ENCODE data around the gene PSD. TPM values are rescaled to one million over a fixed set of nuclear protein-coding genes. Genes with fewer than 3 reads are reported as not detected.

PSD gene
- total and polyA plus RNA-seq, 2 donors from 2014 or later = 1.2 to 2.2 TPM

DNA sequence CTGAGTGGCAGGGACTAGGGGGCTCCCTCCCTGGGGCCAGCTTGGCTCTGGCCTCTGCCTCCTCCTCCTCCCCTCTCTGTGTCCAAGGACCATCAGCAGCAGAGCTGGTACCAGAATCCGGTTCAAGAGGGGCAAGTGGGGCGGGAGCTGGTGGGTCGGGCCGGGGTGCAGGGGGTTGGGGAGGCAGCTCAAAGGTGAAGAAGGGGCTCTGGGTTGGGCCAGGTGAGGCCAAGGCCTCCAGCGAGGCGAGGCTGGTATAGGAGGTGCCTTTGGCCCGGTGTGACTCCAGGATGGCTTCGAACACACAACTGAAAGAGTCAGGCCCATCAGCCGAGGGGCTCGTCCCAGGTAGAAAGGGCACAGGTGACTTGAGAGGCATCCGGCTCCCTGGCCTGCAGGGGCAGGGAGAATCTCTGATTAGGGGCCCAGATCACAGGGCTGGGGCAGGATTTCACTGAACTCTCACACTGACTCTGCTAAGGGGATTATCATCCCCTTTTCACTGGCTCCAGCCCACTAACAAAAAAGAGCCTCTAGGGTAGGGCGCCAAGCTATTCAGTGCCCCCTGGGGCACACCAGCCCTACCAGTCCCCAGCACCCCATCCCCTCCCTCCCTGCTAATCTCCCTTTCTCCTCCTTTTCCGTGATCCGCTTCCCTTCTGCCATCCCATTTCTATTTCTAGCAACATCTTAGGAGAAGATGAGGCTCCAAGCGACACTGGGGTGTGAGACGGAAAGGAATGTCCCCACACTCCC, 4.6 kb downstream of the PSD start:
- no peak overlapping the region for H3K27ac ChIP-seq (ENCODE audit: low read depth in 2 of 2, low read length in 2 of 2)
- no peaks in the 10 kb centered on the region for H3K36me3 ChIP-seq (ENCODE audit: control insufficient read depth in 2 of 3, insufficient read depth in 3 of 3, low read length in 3 of 3)
- intact Hi-C loops (cut with DNase I) = no loop called here
- peaks cover 0 to 3% (median 1%) of the 10 kb centered on the region in 3 donors for H3K4me1 ChIP-seq (ENCODE audit: control insufficient read depth in 2 of 3, insufficient read depth in 2 of 3, low read depth in 1 of 3, low read length in 3 of 3)
- no peak overlapping the region for H3K4me3 ChIP-seq (ENCODE audit: low read length in 3 of 3)
- peaks cover 5% of the 10 kb centered on the region for H3K27me3 ChIP-seq (ENCODE audit: control insufficient read depth, insufficient read depth, low read length)
- H3K9ac ChIP-seq (ENCODE audit: low read length in 3 of 3) = no peak overlapping the region
- DNase-seq = peak in 2 of 5 donors; percentile 37 to 59
- TF ChIP-seq, protein P1, sequence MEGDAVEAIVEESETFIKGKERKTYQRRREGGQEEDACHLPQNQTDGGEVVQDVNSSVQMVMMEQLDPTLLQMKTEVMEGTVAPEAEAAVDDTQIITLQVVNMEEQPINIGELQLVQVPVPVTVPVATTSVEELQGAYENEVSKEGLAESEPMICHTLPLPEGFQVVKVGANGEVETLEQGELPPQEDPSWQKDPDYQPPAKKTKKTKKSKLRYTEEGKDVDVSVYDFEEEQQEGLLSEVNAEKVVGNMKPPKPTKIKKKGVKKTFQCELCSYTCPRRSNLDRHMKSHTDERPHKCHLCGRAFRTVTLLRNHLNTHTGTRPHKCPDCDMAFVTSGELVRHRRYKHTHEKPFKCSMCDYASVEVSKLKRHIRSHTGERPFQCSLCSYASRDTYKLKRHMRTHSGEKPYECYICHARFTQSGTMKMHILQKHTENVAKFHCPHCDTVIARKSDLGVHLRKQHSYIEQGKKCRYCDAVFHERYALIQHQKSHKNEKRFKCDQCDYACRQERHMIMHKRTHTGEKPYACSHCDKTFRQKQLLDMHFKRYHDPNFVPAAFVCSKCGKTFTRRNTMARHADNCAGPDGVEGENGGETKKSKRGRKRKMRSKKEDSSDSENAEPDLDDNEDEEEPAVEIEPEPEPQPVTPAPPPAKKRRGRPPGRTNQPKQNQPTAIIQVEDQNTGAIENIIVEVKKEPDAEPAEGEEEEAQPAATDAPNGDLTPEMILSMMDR (IDR thresholded peaks at IDR 0.05; ENCODE audit: borderline replicate concordance, extremely low read depth, insufficient read depth) = no peak
- no peaks in the 10 kb centered on the region for H3K9me3 ChIP-seq (ENCODE audit: control insufficient read depth in 2 of 3, insufficient read depth in 1 of 3, low read length in 3 of 3)
- FAIRE-seq = no peak

DNA sequence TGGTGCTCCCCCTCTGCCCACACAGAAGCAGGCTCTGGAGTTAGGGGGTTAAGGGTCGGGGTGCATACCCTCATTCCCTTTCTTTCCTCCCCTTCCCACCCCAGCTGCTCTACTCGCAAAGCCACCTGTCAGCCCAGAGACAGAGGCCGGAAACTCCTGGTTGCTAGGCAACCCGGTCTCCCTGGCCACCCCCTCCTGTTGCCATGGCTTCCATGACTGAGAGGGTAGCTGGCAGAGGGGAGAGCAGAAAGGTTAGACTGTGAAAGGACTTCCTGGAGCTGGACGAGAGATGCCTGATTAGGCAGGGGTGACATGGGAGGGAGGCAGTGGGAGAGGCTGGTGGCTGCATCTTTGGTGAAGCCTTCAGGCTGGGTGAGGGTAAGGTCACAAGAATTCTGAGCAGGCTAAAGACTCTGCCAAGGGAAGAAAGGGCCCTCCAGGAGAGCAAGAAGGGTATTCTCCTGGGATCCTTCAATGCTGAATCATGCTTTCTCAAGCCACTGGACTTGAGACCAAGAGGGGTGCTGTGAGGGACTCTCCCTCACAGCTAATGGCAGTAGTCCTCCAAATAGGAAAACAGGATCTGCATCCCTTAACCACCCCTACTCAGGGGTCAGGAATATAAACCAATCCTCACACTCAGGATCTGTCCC, 5.4 kb downstream of the PSD start:
- TF ChIP-seq, protein P1 (IDR thresholded peaks at IDR 0.05; ENCODE audit: borderline replicate concordance, extremely low read depth, insufficient read depth) = no peak
- Histone ChIP-seq H3K27me3 (ENCODE audit: control insufficient read depth, insufficient read depth, low read length) (peaks cover 5% of the 10 kb centered on the region), H3K27ac (ENCODE audit: low read depth in 2 of 2, low read length in 2 of 2) (no peak overlapping the region), H3K9me3 (ENCODE audit: control insufficient read depth in 2 of 3, insufficient read depth in 1 of 3, low read length in 3 of 3) (no peaks in the 10 kb centered on the region), H3K4me1 (ENCODE audit: control insufficient read depth in 2 of 3, insufficient read depth in 2 of 3, low read depth in 1 of 3, low read length in 3 of 3) (peaks cover 0 to 3% (median 0%) of the 10 kb centered on the region in 3 donors), H3K9ac (ENCODE audit: low read length in 3 of 3) (no peak overlapping the region), H3K36me3 (ENCODE audit: control insufficient read depth in 2 of 3, insufficient read depth in 3 of 3, low read length in 3 of 3) (no peaks in the 10 kb centered on the region), H3K4me3 (ENCODE audit: low read length in 3 of 3) (no peak overlapping the region)
- intact Hi-C loops (cut with DNase I) = no loop called here
- DNase-seq (peak in 3 of 5 donors; percentile 39 to 74 (median 53)), FAIRE-seq (no peak)

DNA sequence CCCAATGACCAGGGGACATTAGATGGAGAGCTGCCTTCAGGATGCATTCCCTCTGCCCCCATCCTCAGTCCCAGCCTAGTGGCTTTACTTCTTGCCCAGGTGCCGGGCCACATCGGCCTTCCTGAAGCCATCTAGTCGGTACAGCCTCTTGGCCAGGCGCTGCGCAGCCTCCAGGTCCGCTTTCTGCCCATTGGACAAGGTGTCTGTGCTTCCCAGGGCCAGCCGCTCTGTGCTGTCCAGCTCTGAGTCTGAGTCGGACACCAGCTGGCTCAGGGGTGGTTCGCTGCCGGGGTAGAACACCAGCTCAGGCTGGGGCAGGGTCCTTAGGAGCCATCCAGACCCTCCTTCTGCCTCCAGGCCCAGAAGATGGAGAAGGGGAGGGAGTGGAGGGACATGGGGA, 6.3 kb downstream of the PSD start:
- FAIRE-seq (no peak), DNase-seq (peak in 1 of 5 donors; percentile 62)
- H3K27ac ChIP-seq (ENCODE audit: low read depth in 2 of 2, low read length in 2 of 2) = no peak overlapping the region
- peaks cover 2% of the 10 kb centered on the region for H3K27me3 ChIP-seq (ENCODE audit: control insufficient read depth, insufficient read depth, low read length)
- TF ChIP-seq, protein P1 (IDR thresholded peaks at IDR 0.05; ENCODE audit: borderline replicate concordance, extremely low read depth, insufficient read depth) = no peak
- H3K36me3 ChIP-seq (ENCODE audit: control insufficient read depth in 2 of 3, insufficient read depth in 3 of 3, low read length in 3 of 3) = no peaks in the 10 kb centered on the region
- peaks cover 0 to 3% (median 0%) of the 10 kb centered on the region in 3 donors for H3K4me1 ChIP-seq (ENCODE audit: control insufficient read depth in 2 of 3, insufficient read depth in 2 of 3, low read depth in 1 of 3, low read length in 3 of 3)
- H3K9ac ChIP-seq (ENCODE audit: low read length in 3 of 3) = no peak overlapping the region
- no peak overlapping the region for H3K4me3 ChIP-seq (ENCODE audit: low read length in 3 of 3)
- no peaks in the 10 kb centered on the region for H3K9me3 ChIP-seq (ENCODE audit: control insufficient read depth in 2 of 3, insufficient read depth in 1 of 3, low read length in 3 of 3)
- intact Hi-C loops (cut with DNase I) = no loop called here

Measured in kidney (tissue), 14 donors.